Epithelial cell of prostate (primary cell): Measurements from ENCODE around the gene CD82.
"Not testable (repeated sequence)": the region's sequence is repeated elsewhere in the genome, so short reads cannot be mapped to it uniquely, and the experiment has no call there.

Experiments used
- DNase-seq: peaks from one replicate; pipeline ENCODE4 v3.0.0-alpha.2; 2011; ENCODE audit warnings: low read depth, low spot score
- H3K27ac ChIP-seq: fragments of 450-650 bp; 2 replicates; pipeline ENCODE4 v1.5.1; 2017; ENCODE audit warnings: mild to moderate bottlenecking

CD82 gene

DNA sequence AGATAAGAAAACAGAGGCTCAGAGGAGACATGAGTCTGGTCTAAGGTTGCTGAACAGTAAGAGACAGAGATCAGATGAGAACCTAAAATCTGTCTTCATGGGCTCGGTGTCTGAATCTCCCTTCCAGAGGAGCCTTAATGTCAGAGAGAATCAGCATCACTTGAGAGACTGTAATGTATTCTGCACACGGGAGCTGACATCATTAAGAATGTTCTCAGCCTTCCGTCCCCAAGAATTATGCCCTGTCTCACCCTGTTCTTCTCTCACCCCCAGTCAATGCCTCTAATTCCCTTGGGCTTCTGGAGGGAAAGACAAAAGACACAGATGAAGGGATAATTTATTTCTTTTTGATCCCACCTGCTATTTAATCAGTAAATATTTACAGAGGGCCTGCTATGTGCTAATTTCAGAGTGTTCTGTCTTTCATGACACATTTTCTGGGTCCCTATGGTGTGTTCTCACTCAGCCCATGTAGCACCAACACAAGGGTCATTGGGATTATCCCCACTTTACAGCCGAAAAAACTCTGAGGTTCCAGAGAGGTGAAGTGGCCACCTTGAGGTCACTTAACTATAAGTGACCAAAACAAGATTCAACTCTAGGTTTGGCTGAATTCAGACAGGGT is 61.8 kb downstream of the CD82 start:
- no peak for DNase-seq
- no peak overlapping the region for H3K27ac ChIP-seq

DNA sequence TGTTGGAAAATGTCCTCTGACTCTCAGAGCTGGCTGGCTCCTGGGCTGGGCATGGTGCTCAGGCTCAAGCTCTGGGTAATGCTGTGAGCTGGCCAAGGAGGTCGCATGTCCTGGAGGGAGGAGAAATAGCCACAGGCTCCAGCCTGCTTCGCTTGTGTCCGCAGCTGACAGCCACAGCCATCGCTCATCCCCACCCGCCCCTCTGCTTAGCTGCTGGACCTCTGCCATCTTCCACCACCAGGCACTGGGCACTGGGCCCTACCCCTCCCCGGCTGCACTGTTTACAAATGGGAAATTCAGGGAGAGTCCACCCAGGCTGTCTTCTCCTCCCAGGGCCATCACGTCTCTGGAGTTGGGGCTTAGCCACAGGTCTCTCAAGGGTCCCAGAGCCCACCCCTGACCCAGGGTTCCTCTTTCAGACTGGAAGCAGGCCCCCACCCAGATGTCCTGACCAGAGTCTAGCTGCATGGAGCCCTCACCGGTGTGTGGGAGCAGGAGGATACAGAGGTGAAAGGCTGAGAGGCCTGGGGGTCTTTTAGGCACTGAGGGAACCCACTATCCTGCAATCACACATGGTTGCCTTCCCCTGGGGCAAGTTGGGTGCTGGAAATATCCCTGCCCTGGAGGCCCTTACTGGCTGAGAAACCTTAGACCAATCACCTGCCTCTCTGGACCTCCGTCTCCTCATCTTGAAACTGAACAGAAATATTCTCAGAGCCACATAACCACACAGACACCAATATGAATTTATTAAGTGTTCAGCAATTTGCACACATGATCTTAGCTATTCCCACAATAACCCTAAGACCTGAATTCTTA is 62.7 kb downstream of the CD82 start:
- H3K27ac ChIP-seq, result no peak overlapping the region
- no peak for DNase-seq

DNA sequence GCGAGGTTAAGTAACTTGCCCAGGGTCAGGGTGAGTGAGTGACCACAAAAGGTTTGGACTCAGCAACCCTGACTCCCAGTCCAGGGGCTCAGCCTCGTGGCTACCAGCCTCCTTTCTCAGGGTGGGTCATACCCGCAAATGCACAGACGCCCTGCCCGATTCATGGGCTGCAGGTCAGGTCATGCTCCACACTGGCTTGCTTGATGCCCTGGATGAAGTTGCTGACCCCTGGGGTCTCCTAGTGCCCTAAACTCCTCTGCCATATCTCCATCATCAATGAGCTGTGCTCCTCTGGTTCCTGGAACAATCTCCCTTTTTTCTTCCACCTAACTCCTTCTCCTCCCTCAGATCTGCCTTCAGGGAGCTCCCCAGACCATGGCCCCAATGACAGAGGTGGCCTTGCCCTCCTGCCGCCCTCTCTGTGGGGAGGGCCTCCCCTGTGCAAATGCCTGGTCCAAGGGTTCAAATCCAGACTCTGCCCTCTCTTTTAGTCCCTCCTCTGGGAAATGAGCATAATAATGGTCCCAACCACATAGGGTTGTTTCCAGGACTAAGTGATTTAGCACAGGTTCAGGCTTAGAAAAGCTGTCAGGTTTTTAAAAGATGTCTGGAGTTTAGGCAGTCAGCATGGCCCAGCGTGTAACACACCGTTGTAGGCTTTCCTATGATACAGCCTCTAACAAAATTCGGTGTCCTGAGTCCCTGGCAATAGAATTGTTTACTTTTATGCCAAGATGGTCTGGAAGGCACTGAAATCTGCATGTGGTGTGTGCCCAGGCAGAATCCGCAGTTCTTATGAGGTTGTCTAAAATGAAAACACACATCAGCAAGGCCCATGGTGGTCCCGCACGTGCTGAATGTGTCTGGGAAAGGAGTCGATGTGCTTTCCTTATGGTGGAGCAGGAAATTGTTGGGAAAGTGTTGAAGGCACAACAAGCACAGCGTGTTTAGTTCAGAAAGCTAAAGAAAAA is 63.6 kb downstream of the CD82 start:
- no peak overlapping the region for H3K27ac ChIP-seq
- no peak for DNase-seq

DNA sequence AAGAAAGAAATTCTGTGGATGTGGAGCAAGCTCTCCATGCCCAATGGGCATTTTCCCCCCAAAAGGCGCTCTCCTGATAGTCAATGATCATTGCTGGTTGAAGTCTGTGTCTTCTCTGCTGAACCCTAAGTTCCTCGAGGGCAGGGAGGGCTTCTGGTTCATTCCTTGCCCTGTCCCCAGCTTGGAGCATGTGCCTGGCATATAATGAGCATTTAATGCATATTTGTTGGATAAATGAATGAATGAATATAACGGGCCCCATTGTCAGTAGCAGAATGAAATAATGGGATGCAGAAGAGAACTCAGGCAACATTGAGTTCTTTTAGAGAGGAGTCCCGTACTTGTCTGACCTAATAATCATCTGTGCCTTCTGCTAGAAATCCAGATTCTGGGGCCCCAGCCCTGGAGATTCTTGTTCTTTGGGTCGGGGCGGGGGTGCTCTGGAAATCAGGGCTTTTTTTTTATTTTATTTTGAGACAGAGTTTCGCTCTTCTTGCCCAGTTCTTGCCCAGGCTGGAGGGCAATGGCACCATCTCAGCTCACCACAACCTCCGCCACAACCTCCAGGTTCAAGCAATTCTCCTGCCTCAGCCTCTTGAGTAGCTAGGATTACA is 64.4 kb downstream of the CD82 start:
- H3K27ac ChIP-seq, result no peak overlapping the region
- no peak for DNase-seq

DNA sequence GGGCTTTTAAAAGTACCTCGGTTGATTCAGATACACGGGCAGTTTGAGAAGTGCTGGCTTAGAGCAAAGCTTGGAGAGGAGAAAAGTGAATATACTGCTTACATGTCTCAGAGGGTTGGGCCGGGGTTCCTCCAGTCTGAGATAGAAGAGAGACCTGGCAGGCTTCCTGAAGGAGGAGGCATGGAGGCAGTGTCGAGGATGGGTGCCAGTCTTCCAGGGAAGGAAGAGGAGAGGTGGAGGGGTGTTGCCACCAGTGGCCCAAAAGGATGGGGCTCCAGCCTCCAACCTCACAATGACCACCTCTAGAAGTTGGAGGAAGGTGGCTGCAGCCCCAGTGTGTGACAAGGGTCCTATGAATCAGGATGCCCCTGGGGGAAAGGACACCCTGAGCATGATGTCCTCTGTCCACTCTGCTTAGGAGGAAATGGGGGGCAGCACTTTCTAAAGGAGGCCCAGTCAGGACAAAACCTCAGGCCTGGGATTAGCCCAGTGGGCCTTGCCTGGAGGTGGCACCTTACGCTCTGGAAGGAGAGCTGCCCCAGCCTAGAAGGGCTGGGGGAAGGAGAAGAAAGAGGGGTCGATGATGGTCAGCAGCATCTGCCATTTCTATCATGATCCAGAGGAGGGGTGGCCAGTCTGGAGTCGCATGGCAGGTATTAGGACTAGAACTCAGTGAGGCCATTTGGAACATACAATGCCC is 65.2 kb downstream of the CD82 start:
- no peak overlapping the region for H3K27ac ChIP-seq
- no peak for DNase-seq

DNA sequence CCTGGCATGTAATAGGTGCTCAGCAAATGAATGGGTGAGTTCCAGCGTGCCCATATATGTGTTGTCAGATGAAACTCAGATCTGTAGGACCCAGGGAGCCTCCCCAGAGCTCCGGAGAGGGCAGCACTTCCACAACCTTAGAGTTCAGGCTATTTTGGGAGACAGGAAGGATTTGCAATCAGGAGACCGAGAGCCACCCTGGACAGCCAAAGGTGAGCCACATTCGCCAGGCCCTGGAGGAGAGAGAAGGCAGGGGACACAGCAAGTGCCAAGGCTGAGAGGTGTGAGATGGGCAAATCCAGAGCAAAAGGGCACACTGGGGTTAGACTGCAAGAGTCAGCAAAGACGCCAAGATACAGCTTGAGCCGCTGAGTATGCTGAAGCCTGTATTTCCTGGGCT is 66.4 kb downstream of the CD82 start:
- no peak for DNase-seq

DNA sequence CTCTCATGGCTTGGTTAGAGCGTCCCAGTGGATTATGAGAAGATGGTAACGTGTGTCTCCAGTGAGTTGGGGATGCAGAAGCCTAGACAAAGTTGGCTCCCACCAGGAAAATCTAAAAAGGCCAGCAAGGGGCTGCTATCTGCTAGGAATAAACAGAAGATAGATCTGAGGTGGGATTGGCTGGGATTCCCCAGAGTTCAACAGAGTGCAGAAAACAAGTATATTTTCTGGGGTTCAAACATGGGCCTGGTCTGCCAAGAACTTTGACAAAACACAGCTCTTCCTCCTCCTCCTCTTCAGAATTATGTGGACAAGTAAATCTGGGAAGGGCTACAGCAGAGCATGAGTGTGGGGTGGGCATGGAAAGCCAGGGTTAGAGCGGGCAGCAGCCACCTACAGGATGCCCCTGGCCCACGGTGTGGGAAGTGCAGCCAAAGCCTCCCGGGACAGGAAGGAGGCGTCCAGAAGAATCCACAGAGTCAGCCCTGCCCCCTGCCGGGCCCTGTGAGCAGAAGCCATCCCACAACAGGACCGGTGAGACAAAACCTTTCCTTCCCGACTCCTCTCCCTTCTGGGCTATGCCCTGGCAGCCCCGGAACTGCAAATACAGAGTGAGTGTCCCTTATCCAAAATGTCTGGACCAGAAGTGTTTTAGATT is 67.1 kb downstream of the CD82 start:
- no peak for DNase-seq
- no peak overlapping the region for H3K27ac ChIP-seq

More for the DNA sequence above, 66.4 kb downstream of the CD82 start:
- no peak overlapping the region for H3K27ac ChIP-seq

DNA sequence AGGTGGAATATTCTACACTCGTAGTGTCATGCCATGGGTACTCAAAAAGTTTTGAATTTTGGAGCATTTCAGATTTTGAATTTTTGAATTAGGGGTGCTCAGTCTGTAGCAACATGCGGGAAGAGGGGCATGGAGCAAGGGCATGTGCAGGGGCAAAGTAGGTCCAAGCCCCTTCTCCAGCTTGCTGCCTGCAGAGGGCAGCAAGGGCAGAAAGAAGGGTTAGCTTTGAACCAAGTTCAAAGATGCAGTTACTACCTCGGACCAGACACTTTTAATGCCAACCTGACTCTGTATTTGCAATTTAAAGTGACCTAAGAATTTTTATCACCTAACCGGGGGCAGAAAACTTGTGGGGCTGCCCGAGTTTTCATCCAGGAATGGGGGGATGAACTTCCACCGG is 68.2 kb downstream of the CD82 start:
- DNase-seq, result no peak
- no peak overlapping the region for H3K27ac ChIP-seq

DNA sequence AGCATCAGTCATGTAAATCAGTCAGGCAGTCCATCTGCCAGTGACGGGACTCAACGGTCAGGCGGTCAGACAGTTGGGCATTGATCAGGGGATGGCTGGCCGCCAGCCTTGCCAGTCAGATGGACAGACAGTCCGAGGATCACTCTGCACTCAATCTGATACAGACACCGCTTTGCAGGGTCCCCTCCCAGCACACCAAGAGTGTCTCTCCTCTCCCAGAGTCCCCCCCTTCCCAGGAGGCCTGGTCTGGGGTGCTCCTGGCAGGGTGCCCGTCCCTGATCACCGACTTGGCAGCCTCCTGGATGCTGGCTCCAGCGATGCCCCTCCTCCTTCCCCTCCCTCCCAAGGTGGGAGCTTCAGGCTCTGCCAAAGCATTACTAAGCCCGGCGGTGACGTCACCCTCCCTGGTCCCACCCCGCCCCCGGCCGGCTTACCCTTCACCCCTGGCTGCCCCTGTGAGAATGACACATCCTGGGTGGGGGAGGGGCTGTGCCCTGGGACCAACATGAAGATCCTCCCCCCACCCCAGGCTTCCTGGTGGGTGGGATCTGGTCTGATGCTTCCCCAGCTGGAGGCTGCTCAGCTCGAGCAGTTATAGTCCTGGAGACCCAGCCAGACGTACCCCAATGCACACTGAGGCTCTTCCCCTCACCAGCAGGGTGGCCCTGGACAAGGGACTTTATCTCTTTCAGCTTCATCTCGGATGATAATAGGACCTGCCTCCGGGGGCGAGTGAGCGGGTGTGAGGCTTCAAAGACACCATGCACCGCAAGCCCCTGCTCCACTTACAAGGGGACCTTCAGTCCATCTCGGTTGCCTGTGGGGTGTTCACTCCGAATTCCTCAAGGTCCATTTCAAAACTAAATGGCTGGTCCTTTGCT is 69.2 kb downstream of the CD82 start:
- no peak for DNase-seq
- no peak overlapping the region for H3K27ac ChIP-seq

DNA sequence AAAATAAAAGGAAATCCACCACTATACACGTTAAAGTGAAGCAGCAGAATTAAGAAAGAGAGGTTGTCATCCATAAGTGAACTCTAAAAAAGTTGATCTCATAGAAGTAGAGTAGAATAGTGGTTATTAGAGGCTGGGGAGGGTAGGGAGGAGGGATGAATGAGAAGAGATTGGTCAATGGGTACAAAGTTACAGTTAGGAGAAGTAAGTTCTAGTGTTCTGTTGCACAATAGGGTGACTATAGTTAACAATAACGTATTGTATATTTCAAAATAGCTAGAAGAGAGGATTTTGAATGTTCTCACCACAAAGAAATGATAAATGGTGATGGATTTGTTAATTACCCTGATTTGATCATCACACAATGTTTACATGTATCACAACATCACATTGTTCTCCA is 72.0 kb downstream of the CD82 start:
- DNase-seq, result no peak
- H3K27ac ChIP-seq, result no peak overlapping the region

DNA sequence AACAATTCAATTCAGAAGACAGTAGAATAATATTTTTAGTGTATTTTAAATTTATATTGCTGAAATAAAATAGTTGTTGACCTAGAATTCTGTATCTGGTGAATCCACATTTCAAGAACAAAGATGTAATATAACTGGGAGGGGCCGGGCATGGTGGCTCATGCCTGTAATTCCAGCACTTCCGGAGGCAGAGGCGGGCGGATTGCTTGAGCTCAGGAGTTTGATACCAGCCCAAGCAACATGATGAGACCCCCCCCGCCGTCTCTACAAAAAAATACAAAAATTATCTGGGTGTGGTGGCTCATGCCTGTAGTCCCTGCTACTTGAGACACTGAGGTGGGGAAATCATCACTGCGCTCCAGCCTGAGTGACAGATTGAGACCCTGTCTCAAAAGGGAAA is 72.6 kb downstream of the CD82 start:
- DNase-seq, result no peak
- no peak overlapping the region for H3K27ac ChIP-seq

DNA sequence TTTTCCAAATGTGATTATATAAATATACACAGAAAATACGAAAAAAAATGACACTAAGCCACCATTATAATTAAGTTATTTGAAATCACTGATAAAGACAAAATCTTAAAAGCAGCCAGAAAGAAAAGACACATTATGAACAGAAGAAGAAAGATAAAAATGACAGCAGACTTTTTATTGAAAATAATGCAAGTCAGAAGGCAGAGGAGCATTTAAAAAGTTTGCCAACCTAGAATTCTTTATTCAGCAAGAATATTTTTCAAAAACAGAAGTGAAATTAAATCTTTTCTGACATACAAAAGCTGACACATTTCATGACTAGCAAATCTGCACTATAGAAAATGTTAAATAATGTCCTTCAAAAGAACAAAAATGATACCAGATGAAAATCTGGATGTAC is 77.8 kb downstream of the CD82 start:
- no peak for DNase-seq

DNA sequence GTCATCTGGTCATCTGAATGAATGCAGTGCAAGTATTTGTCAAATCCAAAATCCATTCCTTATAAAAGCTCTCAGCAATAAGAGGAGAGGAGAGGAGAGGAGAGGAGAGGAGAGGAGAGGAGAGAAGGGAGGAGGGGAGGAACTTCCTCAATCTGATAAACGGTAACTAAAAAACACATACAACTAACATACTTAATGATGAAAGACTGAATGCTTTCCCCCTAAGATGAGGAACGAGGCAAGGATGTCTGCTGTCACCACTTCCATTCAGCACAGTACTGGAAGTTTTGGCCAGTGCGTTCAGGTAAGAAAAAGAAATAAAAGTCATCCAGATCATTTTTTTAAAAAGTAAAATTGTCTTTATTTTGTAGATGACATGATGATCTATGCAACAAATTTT is 80.4 kb downstream of the CD82 start:
- no peak for DNase-seq
- H3K27ac ChIP-seq, result no peak overlapping the region

More for the DNA sequence above, 77.8 kb downstream of the CD82 start:
- H3K27ac ChIP-seq, result no peak overlapping the region

DNA sequence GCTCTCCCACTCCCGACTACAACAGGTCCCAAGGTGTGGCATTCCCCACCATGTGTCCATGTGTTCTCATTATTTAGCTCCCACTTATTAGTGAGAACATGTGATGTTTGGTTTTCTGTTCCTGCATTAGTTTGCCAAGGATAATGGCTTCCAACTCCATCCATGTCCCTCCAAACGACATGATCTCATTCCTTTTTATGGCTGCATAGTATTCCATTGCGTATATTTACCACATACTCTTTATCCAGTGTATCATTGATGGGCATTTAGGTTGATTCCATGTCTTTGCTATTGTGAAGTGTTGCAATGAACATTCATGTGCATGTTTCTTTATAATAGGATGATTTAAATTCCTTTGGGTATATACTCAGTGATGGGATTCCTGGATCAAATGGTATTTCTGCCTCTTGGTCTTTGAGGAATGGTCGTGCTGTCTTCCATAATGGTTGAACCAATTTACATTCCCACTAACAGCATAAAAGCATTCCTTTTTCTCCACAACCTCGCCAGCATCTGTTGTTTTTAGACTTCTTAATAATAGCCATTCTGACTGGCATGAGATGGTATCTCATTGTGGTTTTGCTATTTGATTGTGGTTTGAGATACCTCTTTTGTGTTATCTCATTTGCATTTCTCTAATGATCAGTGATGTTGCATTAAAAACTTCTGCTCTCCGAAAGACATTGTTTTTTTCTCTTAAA is 81.9 kb downstream of the CD82 start:
- not testable (repeated sequence) for H3K27ac ChIP-seq, DNase-seq

DNA sequence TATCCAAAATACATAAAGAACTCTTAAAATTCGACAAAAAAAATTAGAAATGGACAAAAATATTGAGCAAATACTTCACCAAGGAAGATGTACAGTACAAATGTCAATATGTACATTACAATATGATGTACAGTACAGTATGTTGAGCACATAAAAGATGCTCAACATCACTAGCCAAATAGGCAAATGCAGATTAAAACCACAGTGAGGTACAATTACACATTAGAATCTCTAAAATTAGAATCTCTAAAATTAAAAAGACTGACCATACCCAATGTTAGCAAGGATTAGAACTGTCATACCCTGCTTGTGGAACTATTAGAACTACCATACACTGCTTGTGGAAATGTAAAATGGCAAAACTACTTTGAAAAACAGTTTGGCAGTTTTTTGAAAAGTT is 82.6 kb downstream of the CD82 start:
- no peak for DNase-seq
- no peak overlapping the region for H3K27ac ChIP-seq

DNA sequence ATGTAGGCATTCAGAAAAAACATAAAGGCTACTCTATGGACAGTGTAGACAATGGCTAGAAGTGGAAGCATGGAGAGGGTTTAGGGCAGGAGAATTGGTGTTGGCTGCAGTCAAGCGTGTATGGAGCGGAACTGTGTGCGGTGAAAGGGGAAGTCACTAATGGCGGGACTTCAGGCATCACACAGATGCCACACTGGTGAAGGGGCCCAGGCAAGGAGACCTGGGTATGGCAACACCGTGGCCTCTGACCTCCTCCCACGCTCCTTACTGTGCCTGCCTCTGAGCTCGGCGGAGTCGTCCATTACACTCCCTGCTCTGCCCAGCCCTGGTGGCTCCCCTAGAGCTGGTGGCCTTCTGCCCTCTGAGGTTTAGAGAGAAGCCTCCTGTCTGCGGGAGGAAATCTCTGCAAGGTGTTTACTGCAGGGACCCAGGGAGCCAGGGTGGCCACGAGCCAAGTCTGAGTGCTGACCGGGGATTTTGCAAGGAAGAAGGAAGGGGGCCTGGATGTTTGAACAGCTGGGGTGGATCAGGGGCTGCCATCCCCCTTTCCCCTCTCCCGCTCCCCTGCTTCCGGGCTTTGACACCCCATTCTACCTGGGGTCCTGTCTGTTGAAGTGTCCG is 86.2 kb downstream of the CD82 start:
- DNase-seq, result no peak

DNA sequence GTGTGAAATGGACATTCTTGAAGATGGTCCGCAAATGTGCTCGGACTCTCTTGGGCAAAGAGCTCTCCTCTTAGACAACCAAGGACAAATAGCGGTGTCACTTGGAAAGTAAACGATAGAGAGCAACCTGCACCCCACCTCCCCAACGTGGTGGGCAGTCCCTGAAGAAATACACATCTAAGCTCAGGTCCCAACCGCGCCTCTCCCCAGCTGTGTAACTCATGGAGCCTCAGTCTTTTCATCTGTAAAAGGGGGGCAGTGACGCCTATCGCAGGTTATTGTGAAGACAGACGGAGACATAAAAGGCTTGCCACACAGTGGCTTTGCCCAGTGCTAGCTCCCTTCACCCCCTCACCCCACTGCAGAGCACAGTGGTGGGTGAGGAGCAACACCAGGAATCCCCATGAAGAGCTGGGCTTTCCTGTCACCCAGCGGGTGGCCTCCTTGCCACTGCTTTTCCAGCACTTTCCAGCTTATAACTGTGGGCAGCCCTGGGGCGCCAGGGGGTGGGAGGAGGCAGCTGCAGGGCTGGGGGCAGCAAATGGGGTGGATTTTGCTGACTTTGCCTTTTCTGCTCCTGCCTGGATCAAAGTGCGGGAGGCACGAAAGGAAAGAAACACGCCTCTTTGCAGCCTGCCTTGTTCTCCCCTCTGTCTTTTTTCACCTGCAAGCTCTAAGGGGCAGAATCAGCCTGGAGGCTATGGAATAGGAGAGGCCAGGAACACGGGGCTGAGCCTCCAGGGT is 87.6 kb downstream of the CD82 start:
- DNase-seq, result no peak
- H3K27ac ChIP-seq, result no peak overlapping the region

More for the DNA sequence above, 86.2 kb downstream of the CD82 start:
- H3K27ac ChIP-seq, result no peak overlapping the region
